Stimulated activated CD4-positive, alpha-beta T cell treated with anti-CD3 and anti-CD28 coated beads, Interleukin-15, amount 100 ng/mL, for 1 hour (primary cell): ENCODE measurements around the gene WNT6.

Experiments used
- DNase-seq, 2 donors: peaks; one replicate each; pipeline ENCODE4 v3.0.0-alpha.2; 2020; ENCODE audit warnings: low read depth in 1 of 2, low spot score in 1 of 2

WNT6 gene

GRCh38 chr2:218877891-218878290, 18.3 kb downstream of the WNT6 start:
- DNase-seq: no peak

- DNase-seq: no peak
Observed at GRCh38 chr2:218878486-218878885, 18.9 kb downstream of the WNT6 start.

GRCh38 chr2:218878926-218879761, 19.5 kb downstream of the WNT6 start:
- DNase-seq: no peak

- no peak for DNase-seq
Observed at GRCh38 chr2:218879776-218880101, 20.1 kb downstream of the WNT6 start.

- peak; percentile 62 to 67 for DNase-seq
Observed at GRCh38 chr2:218880102-218880858, 20.7 kb downstream of the WNT6 start, which contains the start of gene WNT10A. TSS of gene WNT10A (plus strand) at chr2:218880852. CDS start at chr2:218880996, 144 bp downstream.

GRCh38 chr2:218880859-218881594, 21.4 kb downstream of the WNT6 start:
- no peak for DNase-seq

- no peak for DNase-seq
Observed at GRCh38 chr2:218881744-218882460, 22.3 kb downstream of the WNT6 start.

- no peak for DNase-seq
Observed at GRCh38 chr2:218882461-218882816, 22.8 kb downstream of the WNT6 start.

- DNase-seq: no peak
Observed at GRCh38 chr2:218882866-218883366, 23.3 kb downstream of the WNT6 start.

GRCh38 chr2:218883491-218884490, 24.2 kb downstream of the WNT6 start:
- DNase-seq: no peak

- no peak for DNase-seq
Observed at GRCh38 chr2:218884519-218884918, 24.9 kb downstream of the WNT6 start.

- no peak for DNase-seq
Observed at GRCh38 chr2:218885981-218886947, 26.7 kb downstream of the WNT6 start.

GRCh38 chr2:218887079-218887478, 27.5 kb downstream of the WNT6 start:
- DNase-seq: no peak

- DNase-seq: no peak
Observed at GRCh38 chr2:218888341-218888740, 28.7 kb downstream of the WNT6 start.

- no peak for DNase-seq
Observed at GRCh38 chr2:218889937-218890336, 30.3 kb downstream of the WNT6 start.

- DNase-seq: no peak
Observed at GRCh38 chr2:218890369-218890768, 30.8 kb downstream of the WNT6 start.

GRCh38 chr2:218891275-218892135, 31.9 kb downstream of the WNT6 start:
- no peak for DNase-seq
